MM.1S (cell line): ENCODE results near the gene SPANXN2.
"Not testable (repeated sequence)": the region's sequence is repeated elsewhere in the genome, so short reads cannot be mapped to it uniquely, and the experiment has no call there.

Experiments
- EZH2 ChIP-seq: fragments of 300-600 bp; sonication (generic); optimal IDR thresholded peaks from 2 replicates; pipeline ENCODE3; 2017; ENCODE audit warnings: low read depth, mild to moderate bottlenecking, antibody characterized with exemption, low read length, mixed read lengths
- TF ChIP-seq, protein P1 (sequence below): fragments of 300-600 bp; sonication (generic); IDR thresholded peaks from 2 replicates; pipeline ENCODE4 v1.5.1; 2016; ENCODE audit warnings: antibody characterized with exemption, low read length, mixed read lengths

DNA sequence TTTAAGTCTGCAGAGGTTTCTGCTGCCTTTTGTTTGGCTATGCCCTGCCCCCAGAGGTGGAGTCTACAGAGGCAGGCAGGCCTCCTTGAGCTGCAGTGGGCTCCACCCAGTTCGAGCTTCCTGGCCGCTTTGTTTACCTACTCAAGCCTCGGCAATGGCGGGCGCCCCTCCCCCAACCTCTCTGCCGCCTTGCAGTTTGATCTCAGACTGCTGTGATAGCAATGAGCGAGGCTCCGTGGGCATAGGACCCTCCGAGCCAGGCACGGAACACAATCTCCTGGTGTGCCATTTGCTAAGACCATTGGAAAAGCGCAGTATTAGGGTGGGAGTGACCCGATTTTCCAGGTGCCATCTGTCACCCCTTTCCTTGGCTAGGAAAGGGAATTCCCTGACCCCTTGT is 47.2 kb upstream of the SPANXN2 start:
- TF ChIP-seq, protein P1, sequence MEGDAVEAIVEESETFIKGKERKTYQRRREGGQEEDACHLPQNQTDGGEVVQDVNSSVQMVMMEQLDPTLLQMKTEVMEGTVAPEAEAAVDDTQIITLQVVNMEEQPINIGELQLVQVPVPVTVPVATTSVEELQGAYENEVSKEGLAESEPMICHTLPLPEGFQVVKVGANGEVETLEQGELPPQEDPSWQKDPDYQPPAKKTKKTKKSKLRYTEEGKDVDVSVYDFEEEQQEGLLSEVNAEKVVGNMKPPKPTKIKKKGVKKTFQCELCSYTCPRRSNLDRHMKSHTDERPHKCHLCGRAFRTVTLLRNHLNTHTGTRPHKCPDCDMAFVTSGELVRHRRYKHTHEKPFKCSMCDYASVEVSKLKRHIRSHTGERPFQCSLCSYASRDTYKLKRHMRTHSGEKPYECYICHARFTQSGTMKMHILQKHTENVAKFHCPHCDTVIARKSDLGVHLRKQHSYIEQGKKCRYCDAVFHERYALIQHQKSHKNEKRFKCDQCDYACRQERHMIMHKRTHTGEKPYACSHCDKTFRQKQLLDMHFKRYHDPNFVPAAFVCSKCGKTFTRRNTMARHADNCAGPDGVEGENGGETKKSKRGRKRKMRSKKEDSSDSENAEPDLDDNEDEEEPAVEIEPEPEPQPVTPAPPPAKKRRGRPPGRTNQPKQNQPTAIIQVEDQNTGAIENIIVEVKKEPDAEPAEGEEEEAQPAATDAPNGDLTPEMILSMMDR: not testable (repeated sequence)
- not testable (repeated sequence) for TF ChIP-seq EZH2
